ENCODE results near the gene LRP11. TPM values are rescaled to one million over a fixed set of nuclear protein-coding genes. Genes with fewer than 3 reads are reported as not detected.

Gene LRP11
- total RNA-seq, 1 experiment from 2014 or later: 14.8 TPM

GRCh38 chr6:149830731-149831307 lies 33.3 kb downstream of the LRP11 start:
- Histone ChIP-seq H3T11ph (ENCODE audit: low read length) (no peak overlapping the region), H2BK12ac (ENCODE audit: insufficient read length, low read depth, low read length) (no peak overlapping the region), H4K5ac (ENCODE audit: insufficient read length, low read depth, low read length) (no peak overlapping the region), H3K4me2 (ENCODE audit: insufficient read depth, insufficient read length, low read length) (no peak overlapping the region), H3K18ac (ENCODE audit: insufficient read length, low read depth, low read length) (no peak overlapping the region), H3K27me3 (ENCODE audit: insufficient read depth, low read length) (no peaks in the 10 kb centered on the region), H4K20me1 (ENCODE audit: control insufficient read depth, insufficient read depth, insufficient read length) (no peaks in the 10 kb centered on the region), H3K79me2 (ENCODE audit: insufficient read depth, low read length) (no peaks in the 10 kb centered on the region), H3K23ac (ENCODE audit: insufficient read length, low read depth, low read length) (no peak overlapping the region), H2BK120ac (ENCODE audit: low read depth, low read length, poor library complexity, severe bottlenecking) (no peak overlapping the region), H3K4me1 (ENCODE audit: insufficient read depth, low read length) (no peaks in the 10 kb centered on the region), H2BK20ac (ENCODE audit: low read depth, low read length, poor library complexity, severe bottlenecking) (no peak overlapping the region), H3K9me3 (ENCODE audit: control insufficient read depth, low read depth, low read length) (no peaks in the 10 kb centered on the region), H2BK15ac (ENCODE audit: low read depth, low read length) (no peak overlapping the region), H3K23me2 (ENCODE audit: insufficient read length, low read depth, low read length, poor library complexity, severe bottlenecking) (no peaks in the 10 kb centered on the region), H2AK5ac (ENCODE audit: insufficient read length, low read length) (no peak overlapping the region), H4K91ac (ENCODE audit: insufficient read length, low read depth, low read length) (no peak overlapping the region), H3K56ac (ENCODE audit: insufficient read length, low read depth, low read length) (no peak overlapping the region), H3K27ac (ENCODE audit: insufficient read length, low read depth, low read length) (no peak overlapping the region), H3K4ac (ENCODE audit: low read depth, low read length) (no peak overlapping the region), H4K8ac (replicated peaks; ENCODE audit: insufficient read length, low read depth, low read length) (no peak overlapping the region), H3K14ac (ENCODE audit: insufficient read depth, low read length) (no peak overlapping the region), H2AFZ (ENCODE audit: low read length) (no peak overlapping the region), H3K79me1 (ENCODE audit: insufficient read depth, low read depth, low read length, poor library complexity, severe bottlenecking) (no peaks in the 10 kb centered on the region), H2BK5ac (ENCODE audit: insufficient read length, low read length) (no peak overlapping the region), H3K9ac (ENCODE audit: extremely low read depth, insufficient read length, low read length) (no peak overlapping the region)
- Mint-ChIP-seq H3K36me3 (ENCODE audit: insufficient read depth in 1 of 3, low read depth in 3 of 3) (peaks cover 5 to 6% (median 5%) of the 10 kb centered on the region in 3 experiments; a peak in 5 of 7 replicates), H3K4me1 (no peaks in the 10 kb centered on the region), H3K27me3 (ENCODE audit: low read depth) (no peaks in the 10 kb centered on the region), H3K4me3 (no peak overlapping the region), H3K27ac (no peak overlapping the region), H3K9me3 (no peaks in the 10 kb centered on the region; a peak in 1 of 5 replicates)
- no CpG with 5 or more reads among the region's 7 CpGs for WGBS (ENCODE audit: extremely low coverage, insufficient read length, low lambda C conversion rate)
- DNase-seq: no peak
- no peak for TF ChIP-seq CTCF (conservative IDR thresholded peaks at IDR 0.05)

All from H9 (cell line).